Pulmonary artery endothelial cell (primary cell): Measurements from ENCODE around the gene CIDEC. TPM values are rescaled to one million over a fixed set of nuclear protein-coding genes. Genes with fewer than 3 reads are reported as not detected.
"Not testable (repeated sequence)": the region's sequence is repeated elsewhere in the genome, so short reads cannot be mapped to it uniquely, and the experiment has no call there.

ENCODE experiments used
- DNase-seq: peaks from one replicate; pipeline ENCODE4 v3.0.0-alpha.2; 2011; ENCODE audit warnings: low read depth, low spot score
- total RNA-seq: library from RNA; depleted of rRNA; stranded (reverse); fragments of >200 nt; gene quantifications from 2 replicates; pipeline ENCODE4 v1.2.3, GENCODE V29; 2014

The CIDEC gene
- total RNA-seq, 1 donor from 2014 or later = not detected

DNA sequence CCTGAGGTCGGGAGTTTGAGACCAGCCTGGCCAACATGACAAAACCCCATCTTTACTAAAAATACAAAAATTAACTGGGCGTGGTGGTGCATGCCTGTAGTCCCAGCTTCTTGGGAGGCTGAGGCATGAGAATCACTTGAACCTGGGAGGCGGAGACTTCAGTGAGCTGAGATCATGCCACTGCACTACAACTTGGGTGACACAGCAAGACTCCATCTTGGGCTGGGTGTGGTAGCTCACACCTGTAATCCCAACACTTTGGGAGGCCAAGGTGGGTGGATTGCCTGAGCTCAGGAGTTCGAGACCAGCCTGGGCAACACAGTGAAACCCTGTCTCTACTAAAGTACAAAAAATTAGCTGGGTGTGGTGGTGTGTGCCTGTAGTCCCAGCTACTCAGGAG is 3.8 kb downstream of the CIDEC start:
- DNase-seq = not testable (repeated sequence)

DNA sequence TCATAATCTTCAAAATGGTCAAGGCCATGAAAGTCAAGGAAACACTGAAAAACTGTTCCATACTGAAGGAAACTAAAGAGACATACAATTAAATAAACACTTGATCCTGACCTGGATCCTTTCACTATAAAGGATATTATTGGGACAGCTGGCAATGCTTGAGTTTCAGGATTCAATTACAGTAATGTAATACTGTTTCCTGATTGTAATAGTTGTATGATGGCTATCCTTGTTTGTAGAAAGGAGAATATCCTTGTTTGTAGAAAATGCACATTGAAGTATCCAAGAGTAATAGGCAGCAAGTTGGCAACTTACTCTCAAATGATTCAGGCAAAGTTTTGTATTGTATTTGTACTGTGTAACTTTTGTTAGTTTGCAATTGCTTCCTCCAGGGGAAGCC is 4.6 kb downstream of the CIDEC start:
- no peak for DNase-seq

DNA sequence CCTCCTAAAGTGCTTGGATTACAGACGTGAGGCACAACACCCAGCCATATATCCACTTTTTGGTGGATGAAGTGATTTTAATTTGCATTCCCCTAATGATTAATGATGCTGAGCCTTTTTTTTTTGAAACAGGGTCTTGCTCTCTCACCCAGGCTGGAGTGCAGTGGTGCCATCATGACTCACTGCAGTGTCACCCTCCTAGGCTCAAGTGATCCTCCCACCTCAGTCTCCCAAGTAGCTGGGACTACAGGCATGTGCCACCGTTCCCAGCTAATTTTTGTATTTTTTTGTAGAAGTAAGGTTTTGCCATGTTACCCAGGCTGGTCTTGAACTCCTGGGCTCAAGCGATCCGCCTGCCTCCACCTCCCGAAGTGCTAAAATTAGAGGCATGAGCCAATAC is 8.0 kb downstream of the CIDEC start:
- not testable (repeated sequence) for DNase-seq

DNA sequence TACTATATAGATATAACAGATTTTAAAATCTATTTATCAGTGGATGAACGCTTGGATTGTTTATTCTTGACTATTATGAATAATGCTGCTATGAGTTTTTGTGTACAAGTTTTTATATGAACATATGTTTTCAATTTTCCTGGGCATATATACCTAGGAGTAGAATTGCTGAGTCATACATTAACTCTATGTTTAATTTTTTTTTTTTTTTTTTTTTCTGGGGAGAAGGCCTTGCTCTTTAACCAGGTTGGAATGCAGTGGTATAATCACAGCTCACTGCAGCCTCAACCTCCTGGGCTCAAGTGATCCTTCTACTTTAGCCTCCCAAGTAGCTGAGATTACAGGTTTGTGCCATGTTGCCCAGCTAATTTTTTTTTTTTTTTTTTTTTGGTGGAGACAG is 9.1 kb downstream of the CIDEC start:
- DNase-seq = no peak

DNA sequence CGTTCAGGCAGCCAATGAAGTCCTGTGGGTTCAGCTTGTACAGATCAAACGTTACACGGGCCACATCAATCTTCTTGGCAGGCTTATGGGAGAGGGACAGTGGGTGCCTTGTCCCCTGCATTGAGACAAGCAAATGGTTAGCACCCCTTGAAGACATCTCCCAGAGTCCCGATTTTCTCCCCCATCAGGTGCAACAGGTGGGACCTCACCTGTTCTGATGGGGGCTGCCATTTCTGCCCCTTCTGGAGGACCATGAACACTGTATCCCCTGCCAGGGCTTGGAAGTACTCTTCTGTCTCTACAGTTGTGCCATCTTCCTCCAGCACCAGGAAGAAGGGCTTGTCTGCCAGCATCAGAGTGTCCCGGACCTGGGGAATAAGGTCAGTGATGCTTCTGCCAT is 10.1 kb downstream of the CIDEC start:
- DNase-seq = no peak

DNA sequence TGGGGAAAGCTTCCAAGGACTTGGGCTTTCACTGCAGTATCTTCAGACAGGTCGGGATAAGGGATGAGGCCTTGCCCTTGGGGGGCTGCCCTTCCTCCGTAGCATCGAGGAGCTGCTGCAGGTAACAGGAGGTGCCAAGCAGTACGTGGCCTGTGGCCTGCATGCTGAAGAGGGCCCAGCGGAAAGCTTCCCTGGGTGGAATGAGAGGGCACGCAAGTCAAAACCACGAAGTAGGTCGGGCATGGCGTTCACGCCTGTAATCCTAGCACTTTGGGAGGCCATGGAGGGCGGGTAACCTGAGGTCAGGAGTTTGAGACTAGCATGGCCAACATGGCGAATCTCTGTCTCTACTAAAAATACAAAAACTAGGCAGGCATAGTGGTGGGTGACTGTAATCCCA is 12.9 kb downstream of the CIDEC start:
- no peak for DNase-seq

DNA sequence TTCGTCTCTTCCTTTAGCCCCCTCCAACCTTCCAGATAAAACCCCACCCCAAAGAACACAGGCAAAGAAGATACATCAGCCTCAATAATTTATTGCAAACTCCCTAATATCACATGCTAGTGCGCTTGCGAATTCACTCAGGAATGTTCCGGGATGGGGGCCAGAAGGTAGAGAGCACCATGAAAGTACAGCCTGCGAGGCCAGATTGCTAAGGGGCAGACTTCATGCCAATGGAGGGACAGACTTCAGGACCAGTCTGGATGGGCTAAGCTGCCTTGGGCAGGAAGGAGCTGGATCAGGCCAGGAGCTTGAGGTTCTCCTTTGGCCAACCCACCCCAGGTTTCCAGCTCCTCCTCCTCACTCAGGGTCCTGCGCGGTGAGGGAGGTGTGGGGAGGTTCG is 13.4 kb downstream of the CIDEC start:
- DNase-seq = no peak

DNA sequence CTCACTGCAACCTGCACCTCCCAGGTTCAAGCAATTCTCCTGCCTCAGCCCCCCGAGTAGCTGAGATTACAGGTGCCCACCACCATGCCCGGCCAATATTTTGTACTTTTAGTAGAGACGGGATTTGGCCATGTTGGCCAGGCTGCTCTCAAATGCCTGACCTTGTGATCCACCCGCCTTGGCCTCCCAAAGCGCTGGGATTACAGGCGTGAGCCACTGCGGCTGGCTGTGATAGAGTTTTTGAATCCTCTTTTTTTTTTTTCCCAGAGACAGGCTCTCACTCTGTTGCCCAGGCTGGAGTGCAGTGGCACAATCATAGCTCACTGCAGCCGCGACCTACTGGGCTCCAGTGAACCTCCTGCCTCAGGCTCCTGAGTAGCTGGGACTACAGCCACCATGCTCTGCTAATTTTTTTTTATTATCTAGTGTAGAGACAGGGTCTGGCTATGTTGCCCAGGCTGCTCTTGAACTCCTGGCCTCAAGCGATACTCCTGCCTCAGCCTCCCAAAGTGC is 14.9 kb downstream of the CIDEC start:
- not testable (repeated sequence) for DNase-seq

DNA sequence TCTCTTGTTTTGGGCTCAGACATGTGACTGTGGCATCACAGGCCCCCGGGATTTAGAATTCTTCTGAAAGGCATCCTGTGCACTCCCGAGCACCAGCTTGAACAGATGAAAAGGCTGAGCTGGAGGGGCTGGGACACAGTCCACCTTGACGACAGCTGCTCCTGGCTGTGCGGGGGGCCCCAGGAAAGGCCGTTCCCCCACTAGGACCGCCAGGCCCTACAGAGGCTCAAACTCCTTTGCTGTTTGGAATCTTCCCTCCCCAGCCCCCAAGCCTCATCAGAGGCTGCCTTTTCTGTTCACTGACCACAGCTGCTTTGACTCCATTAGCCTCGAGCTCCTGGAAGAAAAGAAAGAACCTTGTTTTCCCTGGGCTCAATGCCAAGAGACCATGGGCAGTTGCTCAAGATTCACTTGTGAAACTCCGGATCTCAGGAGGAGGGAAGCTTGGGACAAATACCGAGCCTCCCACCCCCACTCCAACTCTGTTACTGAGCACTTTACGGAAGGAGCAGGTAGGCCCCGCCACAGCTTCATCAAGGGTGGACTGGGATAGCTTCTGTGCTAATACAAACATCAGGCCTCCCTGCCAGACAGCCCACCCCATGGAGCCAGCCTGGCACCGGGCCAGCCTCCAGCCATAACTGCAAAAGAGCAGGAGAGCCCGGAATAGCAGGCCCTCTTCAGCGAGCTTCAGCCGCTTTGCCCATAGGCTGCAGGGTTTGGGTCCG is 15.7 kb downstream of the CIDEC start:
- DNase-seq = no peak

DNA sequence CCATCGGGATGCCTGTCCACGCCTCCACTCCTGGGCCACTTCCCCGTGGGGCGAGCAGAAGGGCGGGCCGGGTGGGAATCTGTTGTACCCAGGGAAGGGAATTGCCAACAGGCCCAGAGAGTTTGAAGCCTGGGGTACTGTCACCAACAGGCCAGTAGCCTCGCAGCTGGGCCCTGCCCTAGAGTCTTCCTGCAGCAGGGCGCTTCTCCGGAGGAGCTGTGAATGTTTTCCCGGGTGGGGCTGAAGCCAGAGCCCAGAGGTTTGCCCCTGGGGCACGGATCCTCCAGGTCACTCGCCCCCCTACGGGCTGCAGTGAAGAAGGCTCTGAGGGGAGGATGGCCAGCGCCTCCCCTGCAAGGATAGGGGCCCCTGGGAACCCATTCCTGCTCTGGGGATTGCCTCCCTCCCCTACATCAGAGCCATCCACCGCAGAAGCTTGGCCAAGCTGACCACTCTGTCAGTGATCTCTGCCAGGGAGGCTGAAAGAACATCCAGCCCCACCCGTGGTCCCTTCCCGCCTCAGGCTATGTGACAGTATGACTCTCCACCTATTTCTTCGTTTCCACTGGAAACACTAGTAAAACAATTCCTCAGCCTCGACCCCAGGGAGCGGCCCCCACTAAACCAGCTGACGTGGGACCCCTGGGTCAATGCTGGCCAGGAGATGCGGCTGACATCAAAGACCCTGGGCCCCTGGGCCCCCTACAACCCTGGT is 16.8 kb downstream of the CIDEC start:
- no peak for DNase-seq

DNA sequence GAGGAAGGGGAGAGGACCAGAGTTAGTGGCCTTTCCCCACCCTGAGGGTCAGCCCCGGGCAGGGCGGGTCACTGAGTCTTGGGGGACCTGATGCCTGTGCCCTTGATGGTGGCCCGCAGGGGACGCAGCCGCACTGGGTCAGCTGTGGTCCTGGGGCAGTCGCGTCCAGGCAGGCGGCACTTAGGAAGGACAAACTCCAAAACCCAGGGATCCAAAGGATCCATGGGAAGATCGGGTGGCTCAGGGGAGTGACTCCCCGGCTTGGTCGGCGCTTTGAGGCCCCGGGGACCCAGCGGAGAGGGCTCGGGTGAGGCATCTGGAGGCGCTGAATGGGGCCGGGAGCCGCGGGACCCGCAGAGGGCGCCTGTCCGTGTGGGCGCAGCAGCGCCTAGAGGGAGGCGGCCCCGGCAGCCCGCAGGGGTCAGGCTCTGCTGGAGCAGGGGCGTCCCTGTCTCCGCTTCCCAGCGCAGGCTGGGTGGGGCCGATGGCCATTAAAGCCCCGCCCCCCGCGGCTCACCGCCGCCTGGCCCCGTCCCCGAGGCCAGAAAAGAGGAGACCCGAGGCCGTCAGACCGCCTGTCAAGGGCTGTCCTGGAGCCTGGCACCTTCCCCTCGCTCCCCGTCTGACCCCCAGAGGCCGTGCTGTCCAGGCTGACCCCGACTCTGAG is 17.5 kb downstream of the CIDEC start:
- no peak for DNase-seq

DNA sequence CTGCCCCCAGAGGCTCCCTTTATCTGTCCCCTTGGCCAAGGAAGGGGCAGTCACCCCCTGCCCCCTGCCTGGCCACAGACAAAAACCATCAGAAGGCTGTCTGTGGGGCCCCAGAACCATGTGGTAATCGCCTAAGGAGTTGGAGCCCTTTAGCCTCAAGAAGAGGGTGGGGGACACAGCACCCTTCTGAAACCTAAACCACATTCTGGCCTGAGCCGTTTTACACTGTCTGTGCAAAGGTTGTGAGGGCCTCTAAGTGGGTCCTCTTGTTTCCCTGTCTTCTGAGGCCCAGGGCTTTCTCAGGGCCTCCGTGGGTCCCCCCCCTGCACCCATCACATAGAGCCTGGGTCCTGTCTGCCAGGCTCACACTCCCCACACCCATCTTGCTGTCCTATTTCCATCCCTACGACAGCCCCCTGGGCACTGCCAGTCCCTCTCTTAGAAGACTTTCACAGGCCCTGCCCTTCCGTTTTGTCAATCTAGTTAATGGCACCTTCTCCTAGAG is 18.4 kb downstream of the CIDEC start:
- no peak for DNase-seq

DNA sequence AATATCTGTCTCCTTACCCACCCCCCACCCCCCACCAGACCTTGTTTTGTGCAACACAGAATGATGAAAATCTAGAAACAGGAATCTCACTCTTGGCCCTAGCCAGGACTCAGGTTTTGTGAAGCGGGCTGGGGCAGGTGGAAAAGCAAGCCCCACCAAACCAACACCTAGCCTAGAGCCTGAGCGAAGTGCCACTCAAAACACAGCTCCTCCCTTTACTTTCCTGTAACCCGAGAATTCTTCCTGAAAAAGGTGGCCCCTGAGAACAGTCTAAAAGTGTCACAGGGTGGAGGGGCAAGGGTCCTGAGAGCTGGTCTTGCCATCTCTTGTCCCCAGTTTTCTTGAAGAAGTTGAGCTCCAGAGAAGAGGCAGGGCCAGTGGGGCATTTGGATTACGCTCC is 18.9 kb downstream of the CIDEC start:
- DNase-seq = no peak

DNA sequence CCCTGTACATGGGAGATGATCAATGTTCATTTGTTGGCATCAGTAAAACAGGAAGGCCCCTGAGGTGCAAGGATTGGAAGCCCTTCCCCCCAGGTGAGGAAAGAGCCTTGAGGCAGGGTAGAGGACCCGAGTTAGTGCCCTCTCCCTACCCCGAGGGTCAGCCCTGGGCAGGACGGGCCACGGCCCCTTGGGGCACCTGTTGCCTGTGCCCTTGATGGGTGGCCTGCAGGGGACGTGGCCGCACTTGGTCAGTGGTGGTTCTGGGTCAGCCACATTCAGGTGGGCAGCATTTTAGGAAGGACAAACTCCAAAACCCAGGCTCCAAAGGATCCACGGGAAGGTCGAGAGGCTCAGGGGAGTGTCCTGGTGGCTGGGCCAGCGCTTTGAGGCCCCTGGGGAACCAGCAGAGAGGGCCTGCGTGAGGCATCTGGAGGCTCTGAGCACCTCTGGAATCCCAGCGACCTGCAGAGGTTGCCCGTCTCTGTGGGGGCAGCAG is 20.5 kb downstream of the CIDEC start:
- no peak for DNase-seq

DNA sequence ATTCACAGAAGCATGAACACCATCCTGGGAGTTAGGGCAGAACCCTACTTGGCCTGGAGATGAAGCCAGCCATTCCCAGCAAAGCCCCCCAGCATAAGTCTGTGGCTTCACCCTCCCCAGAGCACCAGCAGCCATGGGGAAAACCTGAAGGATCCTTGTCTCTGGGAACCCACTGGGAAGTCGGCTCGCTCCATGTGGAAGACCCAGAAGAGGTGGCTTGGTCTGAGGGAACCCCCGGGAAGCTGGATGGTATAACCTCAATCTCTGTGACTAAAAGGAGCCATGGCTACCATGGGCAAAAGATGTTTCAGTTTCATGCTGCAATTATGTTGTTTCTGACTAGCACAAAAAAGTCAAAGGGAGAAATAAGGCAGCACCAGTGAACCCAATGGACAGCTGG is 24.5 kb downstream of the CIDEC start:
- no peak for DNase-seq

DNA sequence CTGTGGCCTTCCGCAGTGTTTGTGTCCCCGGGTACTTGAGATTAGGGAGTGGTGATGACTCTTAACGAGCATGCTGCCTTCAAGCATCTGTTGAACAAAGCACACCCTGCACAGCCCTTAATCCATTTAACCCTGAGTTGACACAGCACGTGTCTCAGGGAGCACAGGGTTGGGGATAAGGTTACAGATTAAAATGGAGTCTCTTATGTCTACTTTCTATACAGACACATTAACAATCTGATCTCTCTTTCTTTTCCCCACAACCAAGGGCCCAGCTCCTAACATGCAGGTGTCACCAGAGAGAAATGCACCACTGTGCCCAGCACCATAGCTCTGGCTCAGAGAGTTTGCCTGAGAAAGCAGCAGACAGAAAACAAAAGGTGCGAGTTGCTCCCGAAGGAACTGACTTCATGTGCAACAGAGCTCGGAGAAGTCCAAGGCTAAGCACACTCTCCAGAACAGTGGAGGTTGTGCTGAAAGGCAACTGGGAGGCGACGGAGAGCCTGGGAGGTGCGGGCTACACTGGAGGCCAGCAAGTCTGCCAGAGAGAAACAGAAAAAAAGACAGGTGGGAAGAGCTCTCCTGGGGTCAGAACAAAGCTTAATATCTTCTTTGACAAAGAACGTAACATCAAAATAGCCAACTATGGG is 25.6 kb downstream of the CIDEC start:
- not testable (repeated sequence) for DNase-seq

DNA sequence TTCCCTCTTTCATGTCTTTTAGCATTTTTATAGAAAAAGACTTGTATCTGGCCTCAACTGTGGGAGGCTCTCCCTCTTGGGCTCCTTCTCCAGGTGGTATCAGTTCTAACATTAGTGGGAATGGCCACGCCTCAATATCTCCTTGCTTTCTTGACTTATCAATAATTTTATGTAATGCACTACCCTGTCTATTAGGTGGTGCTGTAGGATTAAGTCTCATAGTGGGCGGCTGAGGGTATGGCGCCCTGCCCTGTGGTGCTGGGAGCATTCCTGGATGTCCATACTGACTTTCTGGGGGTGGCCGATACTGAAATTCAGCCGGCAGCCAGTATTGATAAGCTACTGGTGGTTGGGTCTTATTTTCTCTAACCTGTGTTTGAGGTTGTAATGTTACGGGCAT is 27.5 kb downstream of the CIDEC start:
- DNase-seq = no peak

DNA sequence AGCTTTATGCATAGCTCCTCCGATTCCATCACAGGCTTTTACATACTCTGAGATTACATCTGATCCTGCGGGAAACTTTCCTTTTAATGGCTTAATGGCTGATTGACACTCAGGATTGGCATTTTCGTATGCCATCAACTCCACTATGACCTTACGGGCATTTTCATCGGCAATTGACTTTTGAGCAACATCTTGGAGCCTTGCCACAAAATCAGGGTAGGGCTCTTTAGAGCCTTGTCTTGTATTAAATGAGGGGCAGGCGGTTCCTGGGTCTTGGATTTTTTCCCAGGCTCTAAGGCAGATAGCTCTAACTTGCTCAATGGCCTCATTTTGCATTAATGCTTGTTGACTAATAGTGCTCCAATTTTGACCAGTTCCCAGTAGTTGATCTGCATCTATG is 28.1 kb downstream of the CIDEC start:
- not testable (repeated sequence) for DNase-seq

DNA sequence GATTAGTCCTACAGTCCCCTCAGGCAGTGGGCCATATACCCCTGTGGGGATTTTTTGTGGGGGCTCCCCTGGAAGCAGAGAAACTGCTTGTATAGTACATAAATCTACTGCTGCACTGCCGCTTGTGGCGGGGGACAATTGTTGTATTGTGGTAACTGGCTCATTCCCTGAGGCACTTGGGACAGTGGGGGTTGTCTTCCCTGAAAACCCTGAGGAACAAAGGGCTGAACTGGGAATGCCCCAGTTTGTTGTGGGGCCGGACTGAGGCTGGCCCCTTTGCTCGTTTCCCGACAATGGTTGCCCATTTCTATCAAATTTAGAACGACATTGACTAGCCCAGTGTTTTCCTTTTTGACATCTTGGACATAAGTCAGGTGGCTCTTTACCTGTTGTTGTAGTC is 28.7 kb downstream of the CIDEC start:
- DNase-seq = not testable (repeated sequence)

DNA sequence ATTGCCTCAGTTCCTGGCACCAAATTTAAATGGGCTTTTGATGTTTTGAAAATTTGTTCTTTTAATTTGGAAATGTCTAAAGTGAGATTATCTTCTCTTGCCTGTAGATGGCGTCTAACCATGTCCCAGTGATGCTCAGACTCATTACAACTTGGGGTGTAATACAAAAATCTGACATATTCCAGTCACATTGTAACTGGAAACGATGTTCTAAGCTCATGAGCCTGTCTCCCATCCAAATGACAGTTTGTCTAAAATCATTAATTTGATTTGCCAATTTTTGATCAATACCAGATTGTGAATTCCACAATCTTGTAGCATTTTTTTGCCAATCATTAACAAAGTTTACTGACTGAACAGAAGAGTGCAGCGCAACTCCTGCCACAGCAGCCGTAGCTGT is 31.2 kb downstream of the CIDEC start:
- DNase-seq = not testable (repeated sequence)

DNA sequence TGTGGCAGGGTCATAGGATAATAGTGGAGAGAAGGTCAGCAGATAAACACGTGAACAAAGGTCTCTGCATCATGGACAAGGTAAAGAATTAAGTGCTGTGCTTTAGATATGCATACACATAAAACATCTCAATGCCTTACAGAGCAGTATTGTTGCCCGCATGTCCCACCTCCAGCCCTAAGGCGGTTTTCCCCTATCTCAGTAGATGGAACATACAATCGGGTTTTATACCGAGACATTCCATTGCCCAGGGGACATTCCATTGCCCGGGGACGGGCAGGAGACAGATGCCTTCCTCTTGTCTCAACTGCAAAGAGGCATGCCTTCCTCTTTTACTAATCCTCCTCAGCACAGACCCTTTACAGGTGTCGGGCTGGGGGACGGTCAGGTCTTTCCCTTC is 32.2 kb downstream of the CIDEC start:
- DNase-seq = not testable (repeated sequence)
